DND-41 (cell line): ENCODE measurements around the gene MDM2.

ENCODE experiments used
- CTCF ChIP-seq: IDR thresholded peaks from 2 replicates; pipeline ENCODE4 v1.5.1; 2012; ENCODE audit warnings: borderline replicate concordance, low read length, moderate library complexity, mild to moderate bottlenecking; ENCODE audit not compliant: poor library complexity, severe bottlenecking; ENCODE audit errors: extremely low read depth
- EZH2 ChIP-seq: IDR thresholded peaks from 3 replicates; pipeline ENCODE4 v1.6.1; 2012; ENCODE audit warnings: borderline replicate concordance, low read depth, mild to moderate bottlenecking, moderate library complexity, low read length, inconsistent platforms; ENCODE audit not compliant: severe bottlenecking

GRCh38 chr12:68873316-68873715 is 65.3 kb downstream of the MDM2 start:
- no peak for TF ChIP-seq CTCF
- no peak for TF ChIP-seq EZH2
